GM19397 (cell line): ENCODE results near the gene GSE1.

Experiments
- ATAC-seq: cut with Tn5 transposase; IDR thresholded peaks from one replicate; pipeline ENCODE4 v1.9.1; 2021; ENCODE audit warnings: mild to moderate bottlenecking, moderate library complexity; ENCODE audit not compliant: unreplicated experiment

GSE1 gene

GRCh38 chr16:85658504-85659326 lies 45.6 kb downstream of the GSE1 start:
- no peak for ATAC-seq

- ATAC-seq, result no peak
Observed at GRCh38 chr16:85659336-85659735, 46.2 kb downstream of the GSE1 start.

GRCh38 chr16:85659805-85660511 lies 46.8 kb downstream of the GSE1 start:
- no peak for ATAC-seq

GRCh38 chr16:85660843-85661739 lies 48.0 kb downstream of the GSE1 start:
- ATAC-seq, result no peak

- ATAC-seq, result no peak
Observed at GRCh38 chr16:85661740-85662481, 48.8 kb downstream of the GSE1 start.

- ATAC-seq, result no peak
Observed at GRCh38 chr16:85662482-85662812, 49.3 kb downstream of the GSE1 start.

GRCh38 chr16:85662976-85663830 lies 50.1 kb downstream of the GSE1 start:
- ATAC-seq, result no peak

GRCh38 chr16:85663891-85664321 lies 50.8 kb downstream of the GSE1 start:
- no peak for ATAC-seq

GRCh38 chr16:85664580-85665372 lies 51.7 kb downstream of the GSE1 start:
- no peak for ATAC-seq

GRCh38 chr16:85665373-85665740 lies 52.2 kb downstream of the GSE1 start:
- ATAC-seq, result no peak

GRCh38 chr16:85665929-85666328 lies 52.8 kb downstream of the GSE1 start:
- no peak for ATAC-seq

- no peak for ATAC-seq
Observed at GRCh38 chr16:85667261-85667660, 54.1 kb downstream of the GSE1 start.

- ATAC-seq, result no peak
Observed at GRCh38 chr16:85667841-85668413, 54.8 kb downstream of the GSE1 start.

GRCh38 chr16:85668676-85669424 lies 55.7 kb downstream of the GSE1 start:
- ATAC-seq, result no peak

GRCh38 chr16:85670840-85671239 lies 57.7 kb downstream of the GSE1 start:
- no peak for ATAC-seq

GRCh38 chr16:85673529-85674417 lies 60.7 kb downstream of the GSE1 start:
- no peak for ATAC-seq

GRCh38 chr16:85674418-85674755 lies 61.3 kb downstream of the GSE1 start:
- no peak for ATAC-seq
